Stimulated activated CD4-positive, alpha-beta T cell treated with anti-CD3 and anti-CD28 coated beads, Interleukin-12 subunit alpha, Interleukin-12 subunit beta, amount 100 ng/mL, for 48 hours (primary cell): Measurements from ENCODE around the gene KRTAP5-7.
"Not testable (repeated sequence)": the region's sequence is repeated elsewhere in the genome, so short reads cannot be mapped to it uniquely, and the experiment has no call there.

Source experiments
- DNase-seq, 3 donors: peaks; one replicate each; pipeline ENCODE4 v3.0.0-alpha.2; 2020; ENCODE audit warnings: low read depth in 2 of 3, low spot score in 1 of 3

The KRTAP5-7 gene

DNA sequence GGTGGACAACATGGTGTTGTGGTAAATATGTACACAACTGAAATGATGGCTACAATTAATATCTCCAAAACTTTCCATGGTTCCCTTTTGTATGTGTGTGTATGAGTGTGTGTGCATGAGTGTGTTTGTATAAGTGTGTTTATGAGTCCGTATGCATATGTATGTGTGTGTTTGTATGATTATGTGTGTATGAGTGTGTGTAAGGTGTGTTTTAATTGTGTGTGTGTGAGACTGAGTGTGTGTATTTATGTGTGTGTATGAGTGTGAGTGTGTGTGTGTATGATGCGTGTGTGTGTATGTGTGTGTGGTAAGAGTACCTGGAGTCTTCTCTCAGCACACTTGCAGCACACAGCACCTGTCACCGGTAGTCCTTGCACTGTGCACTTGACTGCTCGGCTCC is 29.0 kb downstream of the KRTAP5-7 start:
- DNase-seq, result no peak

- DNase-seq, result no peak
Observed at GRCh38 chr11:71557257-71557656, 30.2 kb downstream of the KRTAP5-7 start.

- DNase-seq, result no peak
Observed at GRCh38 chr11:71558996-71559395, 31.9 kb downstream of the KRTAP5-7 start.

GRCh38 chr11:71562120-71562519 is 35.1 kb downstream of the KRTAP5-7 start:
- no peak for DNase-seq

DNA sequence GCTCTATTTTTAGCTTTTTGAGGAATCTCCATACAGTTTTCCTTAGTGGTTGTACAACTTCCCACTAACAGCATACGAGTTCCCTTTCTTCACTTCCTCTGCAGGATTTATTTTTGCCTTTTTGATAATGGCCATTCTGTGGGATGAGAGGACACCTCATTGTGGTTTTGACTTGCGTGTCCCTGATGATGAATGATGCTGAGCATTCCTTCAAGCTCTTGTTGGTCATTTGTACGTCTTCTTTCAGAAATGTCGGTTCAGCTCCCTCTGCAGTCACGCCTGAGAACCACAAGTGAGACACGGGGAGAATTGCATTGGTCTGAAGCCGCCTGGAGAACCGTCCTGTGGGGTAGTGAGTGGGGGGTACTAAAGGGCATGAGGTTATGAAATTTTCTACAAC is 36.3 kb downstream of the KRTAP5-7 start:
- DNase-seq, result peak in 2 of 3 donors; percentile 7 to 16

DNA sequence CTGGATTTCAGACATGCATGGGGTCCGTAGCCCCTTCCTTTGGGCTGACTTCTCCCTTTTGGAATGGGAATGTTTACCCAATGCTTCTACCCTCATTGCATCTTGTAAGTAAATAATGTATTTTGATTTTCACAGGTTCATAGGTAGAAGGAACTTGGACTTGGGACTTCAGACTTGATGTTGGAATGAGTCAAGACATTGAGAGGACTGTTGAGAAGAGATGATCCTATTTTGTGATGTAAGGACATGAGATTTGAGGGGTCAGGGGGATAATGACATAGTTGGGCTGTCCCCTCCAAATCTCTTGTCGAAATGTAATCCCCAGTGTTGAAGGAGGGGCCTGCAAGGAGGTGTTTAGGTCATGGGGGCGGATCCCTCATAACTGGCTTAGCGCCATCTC is 37.4 kb downstream of the KRTAP5-7 start:
- DNase-seq, result no peak

- no peak for DNase-seq
Observed at GRCh38 chr11:71565263-71565662, 38.2 kb downstream of the KRTAP5-7 start, which contains the start of gene KRTAP5-10. KRTAP5-10 (plus strand) TSS chr11:71565563; CDS start chr11:71565588, 25 bp downstream.

GRCh38 chr11:71566081-71566620 is 39.1 kb downstream of the KRTAP5-7 start:
- DNase-seq, result no peak

GRCh38 chr11:71566626-71567599 is 39.8 kb downstream of the KRTAP5-7 start:
- not testable (repeated sequence) for DNase-seq

DNA sequence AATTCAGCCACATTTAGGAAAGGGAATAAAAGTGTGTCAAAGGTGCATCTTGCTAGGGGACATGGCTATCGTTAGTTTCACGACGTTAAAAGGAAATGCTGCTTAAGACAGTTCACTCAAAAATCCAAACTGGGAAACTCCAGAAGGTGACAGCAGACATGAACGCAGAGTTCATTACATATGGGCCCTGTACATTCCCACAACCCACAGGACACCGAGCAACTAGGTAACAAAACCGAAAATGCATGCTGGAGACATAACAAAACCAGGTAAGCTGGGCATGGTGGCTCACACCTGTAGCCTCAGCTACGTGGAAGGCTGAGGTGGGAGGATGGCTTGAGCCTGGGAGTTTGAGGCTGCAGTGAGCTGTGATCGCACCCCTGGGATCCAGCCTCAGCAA is 40.6 kb downstream of the KRTAP5-7 start:
- not testable (repeated sequence) for DNase-seq

DNA sequence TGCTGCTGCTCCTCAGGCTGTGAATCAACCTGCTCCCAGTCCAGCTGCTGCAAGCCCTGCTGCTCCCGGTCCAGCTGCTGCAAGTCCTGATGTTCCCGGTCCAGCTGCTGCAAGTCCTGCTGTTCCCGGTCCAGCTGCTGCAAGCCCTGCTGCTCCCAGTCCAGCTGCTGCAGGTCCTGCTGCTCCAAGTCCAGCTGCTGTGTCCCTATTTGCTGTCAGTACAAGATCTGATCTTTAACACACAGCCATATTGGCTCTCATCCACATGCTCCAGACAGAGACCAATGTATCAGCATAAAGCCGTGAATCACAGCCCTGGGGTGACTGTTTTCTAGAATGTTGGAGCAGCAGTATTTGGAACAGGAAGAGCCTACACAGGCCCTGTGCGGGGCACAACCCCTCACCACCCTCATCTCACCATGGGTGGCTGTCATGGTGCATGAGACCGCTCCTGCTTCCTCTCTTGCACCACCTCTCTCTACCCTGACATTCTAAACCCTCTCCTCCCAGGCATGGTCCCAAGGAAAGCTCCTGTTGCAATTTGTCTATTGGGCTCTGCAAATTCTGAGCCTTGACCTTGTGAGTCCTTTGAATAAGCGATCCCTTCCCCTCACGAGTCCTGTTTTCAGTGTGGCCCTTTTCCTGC is 41.8 kb downstream of the KRTAP5-7 start:
- DNase-seq, result no peak

- not testable (repeated sequence) for DNase-seq
Observed at GRCh38 chr11:71571101-71571850, 44.2 kb downstream of the KRTAP5-7 start.

- DNase-seq, result no peak
Observed at GRCh38 chr11:71572811-71573210, 45.7 kb downstream of the KRTAP5-7 start.

- DNase-seq, result no peak
Observed at GRCh38 chr11:71574418-71574817, 47.4 kb downstream of the KRTAP5-7 start.

DNA sequence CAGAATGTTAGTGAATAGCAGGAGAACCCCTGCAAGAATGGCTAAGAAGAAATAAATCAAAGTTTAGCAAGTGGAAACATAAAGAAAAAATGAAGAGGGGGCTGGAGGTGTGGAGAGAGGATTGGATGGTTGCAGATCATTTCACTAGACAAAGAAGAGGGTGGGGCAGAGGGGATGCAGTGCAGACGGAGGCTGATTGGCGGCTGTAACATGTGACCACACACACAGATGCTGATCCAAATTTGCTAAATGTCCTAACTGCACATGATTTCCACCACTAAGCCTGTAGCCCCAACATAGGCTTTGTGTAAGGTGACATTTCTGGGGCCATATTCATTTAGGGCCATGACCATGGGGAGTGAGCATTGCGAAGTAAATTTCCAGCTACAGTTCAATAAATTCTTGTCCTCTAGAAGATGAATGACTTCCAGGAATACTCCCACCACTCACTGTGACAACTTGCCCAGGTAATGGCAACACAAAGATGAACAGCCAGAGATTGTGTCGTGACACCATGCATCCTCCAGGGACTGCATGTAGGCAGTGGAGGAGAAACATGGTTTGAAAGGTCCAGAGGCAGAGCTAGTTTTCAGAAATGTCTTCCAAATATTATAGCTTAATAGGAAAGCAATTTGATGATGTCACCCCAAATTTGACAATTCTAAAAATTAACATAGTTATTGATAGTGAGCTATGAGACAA is 48.8 kb downstream of the KRTAP5-7 start:
- DNase-seq, result no peak

DNA sequence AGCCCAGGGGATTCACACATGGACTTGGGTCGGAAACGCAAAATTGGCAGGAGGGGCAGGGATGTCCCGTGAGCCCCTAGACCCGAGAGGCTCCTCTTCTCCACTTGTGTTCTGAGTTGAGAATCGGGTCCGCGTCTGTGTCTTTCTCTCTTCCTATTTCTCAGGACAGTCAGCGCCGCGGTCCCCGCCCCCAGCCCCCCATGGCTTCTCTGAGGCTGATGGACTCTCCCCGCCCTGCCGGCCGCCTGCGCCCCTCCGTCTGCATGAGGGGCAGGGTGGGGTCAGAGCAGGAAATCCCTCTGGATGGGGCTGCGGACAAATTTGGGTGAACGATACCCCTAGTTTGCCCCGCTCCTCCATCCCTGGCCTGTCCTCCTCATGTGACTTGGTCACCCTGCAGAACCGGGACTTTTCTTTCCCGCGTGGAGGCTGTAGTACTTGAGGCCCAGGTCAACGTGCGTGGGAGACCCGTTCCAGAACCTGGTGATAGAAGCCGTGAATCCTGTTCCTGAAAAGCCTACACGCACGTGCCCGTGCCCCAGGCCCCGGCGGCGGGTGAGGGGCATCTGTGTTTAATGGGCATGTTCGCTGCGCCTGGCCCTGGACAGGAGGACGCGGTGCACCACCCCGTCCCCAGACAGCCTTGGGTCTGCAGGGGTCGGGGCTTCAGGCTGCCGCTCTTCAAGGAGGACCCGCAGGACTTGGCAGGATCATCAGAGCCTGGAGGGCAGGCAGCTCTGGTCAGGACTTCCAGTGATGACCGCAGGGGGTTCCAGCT is 49.8 kb downstream of the KRTAP5-7 start:
- DNase-seq, result not testable (repeated sequence)

GRCh38 chr11:71577469-71578004 is 50.5 kb downstream of the KRTAP5-7 start:
- DNase-seq, result no peak
